Kidney (tissue), 14 donors: ENCODE data around the gene ASL. TPM values are rescaled to one million over a fixed set of nuclear protein-coding genes. Genes with fewer than 3 reads are reported as not detected.

Experiments
- DNase-seq, 5 donors: peaks; one replicate each; pipeline ENCODE4 v3.0.0-alpha.2; 2013 to 2020
- FAIRE-seq: peaks from 2 replicates; lab custom pipeline; 2012; peaks lifted over from hg19 to GRCh38; lab: Jason Lieb, UNC
- H3K27ac ChIP-seq, 2 donors: one replicate each; pipeline ENCODE4 v1.7.0; 2013; ENCODE audit warnings: low read depth in 2 of 2, low read length in 2 of 2, inconsistent platforms in 1 of 2
- H3K27me3 ChIP-seq: one replicate; pipeline ENCODE4 v1.7.1; 2013; ENCODE audit warnings: low read length, inconsistent platforms; ENCODE audit not compliant: control insufficient read depth, insufficient read depth
- H3K36me3 ChIP-seq, 3 donors: one replicate each; pipeline versions ENCODE4 v1.7.0 to v1.7.1; 2013; ENCODE audit warnings: low read length in 3 of 3, control low read depth in 1 of 3, inconsistent platforms in 1 of 3; ENCODE audit not compliant: insufficient read depth in 3 of 3, control insufficient read depth in 2 of 3
- H3K4me1 ChIP-seq, 3 donors: one replicate each; pipeline versions ENCODE4 v1.7.0 to v1.7.1; 2013; ENCODE audit warnings: low read length in 3 of 3, inconsistent platforms in 1 of 3, low read depth in 1 of 3; ENCODE audit not compliant: control insufficient read depth in 2 of 3, insufficient read depth in 2 of 3
- H3K4me3 ChIP-seq, 3 donors: one replicate each; pipeline versions ENCODE4 v1.7.0 to v1.8.1; 2013; ENCODE audit warnings: low read length in 3 of 3, control low read depth in 1 of 3, inconsistent platforms in 1 of 3
- H3K9ac ChIP-seq, 3 donors: one replicate each; pipeline versions ENCODE4 v1.7.0 to v1.7.1; 2013; ENCODE audit warnings: low read length in 3 of 3, control low read depth in 1 of 3, inconsistent platforms in 1 of 3
- H3K9me3 ChIP-seq, 3 donors: one replicate each; pipeline versions ENCODE4 v1.7.0 to v1.7.1; 2013; ENCODE audit warnings: low read length in 3 of 3, control low read depth in 1 of 3, inconsistent platforms in 1 of 3; ENCODE audit not compliant: control insufficient read depth in 2 of 3, insufficient read depth in 1 of 3
- CTCF ChIP-seq: IDR thresholded peaks from 3 replicates; pipeline ENCODE4 v1.5.1; 2012; ENCODE audit warnings: mild to moderate bottlenecking, moderate library complexity, borderline replicate concordance; ENCODE audit not compliant: insufficient read depth; ENCODE audit errors: extremely low read depth
- intact Hi-C: fragments of 100-400 bp; cut with DNase I; formaldehyde crosslinking; loops from one replicate; pipeline ENCODE4 v1.11.1; 2022
- polyA plus RNA-seq: library from polyadenylated mRNA; stranded (reverse); fragments of 350-450 nt; fragmentation: Illumina TruSeq; extraction: RNeasy Lipid Tissue Mini Kit (QIAGEN cat#74804); gene quantifications from one replicate; pipeline ENCODE4 v1.2.3, GENCODE V29; 2014; ENCODE audit warnings: low read depth, low replicate concordance; ENCODE audit not compliant: insufficient read depth
- total RNA-seq: library from RNA; stranded (reverse); fragmentation: NEBNext Ultra II Directional; extraction: Animal tissue kit (Norgen Biotek cat#: 25700); gene quantifications from one replicate; pipeline ENCODE4 v1.2.1, GENCODE V29; 2021
- donor health status: control.
- donor health status: control.
- donor health status: control.
- donor health status: control.
- donor health status: control.
- donor health status: DM: yes; HTN: yes; CAD: no.
- donor health status: Normal renal cell carcinoma (clear cell type).

ASL gene
- total and polyA plus RNA-seq, 2 donors from 2014 or later, result 57.2 to 111 TPM

- Histone ChIP-seq H3K9ac (no peak overlapping the region), H3K4me3 (no peak overlapping the region), H3K36me3 (peaks cover 4 to 20% (median 14%) of the 10 kb centered on the region in 3 donors), H3K9me3 (no peaks in the 10 kb centered on the region), H3K27ac (no peak overlapping the region), H3K4me1 (peaks cover 0 to 4% (median 0%) of the 10 kb centered on the region in 3 donors), H3K27me3 (no peaks in the 10 kb centered on the region)
- no peak for FAIRE-seq
- intact Hi-C loops, result no loop called here
- TF ChIP-seq CTCF, result peak; percentile 42
- DNase-seq, result peak; percentile 64 to 89 (median 76)
These were observed 65.3 kb downstream of the ASL start for GRCh38 chr7:66140924-66141323.

GRCh38 chr7:66142334-66142733 lies 66.7 kb downstream of the ASL start:
- peaks cover 0 to 4% (median 0%) of the 10 kb centered on the region in 3 donors for H3K4me1 ChIP-seq
- H3K9ac ChIP-seq, result peak overlapping the region in 1 of 3 donors; percentile 9
- no peak overlapping the region for H3K27ac ChIP-seq
- DNase-seq (no peak), FAIRE-seq (no peak)
- intact Hi-C loops, result no loop called here
- H3K9me3 ChIP-seq, result no peaks in the 10 kb centered on the region
- no peaks in the 10 kb centered on the region for H3K27me3 ChIP-seq
- peaks cover 4 to 29% (median 14%) of the 10 kb centered on the region in 3 donors for H3K36me3 ChIP-seq
- no peak overlapping the region for H3K4me3 ChIP-seq
- TF ChIP-seq CTCF, result no peak

GRCh38 chr7:66142996-66143395 lies 67.4 kb downstream of the ASL start:
- TF ChIP-seq CTCF, result no peak
- Histone ChIP-seq H3K4me1 (peaks cover 0 to 4% (median 0%) of the 10 kb centered on the region in 3 donors), H3K36me3 (peaks cover 4 to 32% (median 16%) of the 10 kb centered on the region in 3 donors), H3K4me3 (no peak overlapping the region), H3K27ac (no peak overlapping the region), H3K9ac (no peak overlapping the region), H3K27me3 (no peaks in the 10 kb centered on the region), H3K9me3 (no peaks in the 10 kb centered on the region)
- intact Hi-C loops, result no loop called here
- DNase-seq (no peak), FAIRE-seq (no peak)

Other genes with a start within 250 kb of the ASL start
- gene VKORC1L1, start 202.7 kb upstream of the ASL start, total RNA-seq, result 18.0 TPM
- 6.5 TPM for gene VKORC1L1, start 202.7 kb upstream of the ASL start, polyA plus RNA-seq
- 60.1 TPM for gene GUSB, start 93.6 kb upstream of the ASL start, total RNA-seq
- 61.8 TPM for gene GUSB, start 93.6 kb upstream of the ASL start, polyA plus RNA-seq
- gene CRCP, start 39.0 kb downstream of the ASL start, total RNA-seq, result 35.8 TPM
- gene CRCP, start 39.0 kb downstream of the ASL start, polyA plus RNA-seq, result 16.8 TPM
- gene TPST1, start 129.5 kb downstream of the ASL start, total RNA-seq, result 35.7 TPM
- 23.6 TPM for gene TPST1, start 129.5 kb downstream of the ASL start, polyA plus RNA-seq